Activated effector memory CD4-positive, alpha-beta T cell treated with anti-CD3 and anti-CD28 coated beads, Interleukin-2, amount 50 U/mL, for 16 hours (primary cell): Measurements from ENCODE around the gene TSR2.

Source experiments
- DNase-seq: peaks from one replicate; pipeline ENCODE4 v3.0.0-alpha.2; 2020

The TSR2 gene

DNA sequence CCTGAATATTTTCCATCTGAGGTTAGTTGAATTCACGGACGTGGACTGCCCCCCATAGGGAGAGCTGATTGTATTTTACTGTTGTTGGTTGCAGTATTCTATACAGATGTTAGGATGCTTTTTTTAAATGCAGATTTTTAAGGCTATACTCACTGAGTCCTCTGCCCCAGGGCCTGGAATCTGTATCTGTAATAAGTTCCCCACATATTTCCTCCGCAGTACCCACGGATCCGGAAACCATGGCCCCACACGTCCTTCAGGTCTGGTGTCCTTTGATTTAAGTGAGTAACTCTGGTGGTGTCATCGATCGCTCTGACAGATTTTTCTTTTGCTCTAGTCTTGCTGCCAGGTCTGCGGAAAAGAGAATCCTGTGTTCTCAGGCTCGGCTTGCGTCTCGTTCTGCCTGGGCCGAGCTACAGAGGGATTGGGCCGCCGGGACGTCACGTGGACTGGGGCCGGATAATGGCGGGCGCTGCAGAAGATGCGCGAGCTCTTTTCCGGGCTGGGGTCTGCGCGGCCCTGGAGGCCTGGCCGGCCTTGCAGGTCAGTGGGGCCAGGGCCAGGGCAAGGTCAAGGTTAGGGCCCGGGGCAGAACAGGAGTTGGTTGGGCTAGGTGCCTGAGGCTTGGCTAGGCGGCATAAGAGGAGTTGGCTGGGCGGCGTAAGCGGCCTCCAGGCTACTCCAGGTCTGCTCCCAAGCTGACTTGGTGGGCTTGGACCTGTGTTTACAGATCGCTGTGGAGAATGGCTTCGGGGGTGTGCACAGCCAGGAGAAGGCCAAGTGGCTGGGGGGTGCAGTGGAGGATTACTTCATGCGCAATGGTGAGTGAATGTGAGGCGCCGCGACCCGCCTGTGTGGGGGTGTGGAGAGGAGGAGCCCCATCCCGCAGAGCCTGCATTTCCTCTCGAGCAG is at the start of gene TSR2:
Gene TSR2, plus strand, starts transcription at position 445 of the 912 bp plus-strand sequence. Its CDS starts 18 bp downstream, at position 463.
- peak; percentile 93 for DNase-seq

DNA sequence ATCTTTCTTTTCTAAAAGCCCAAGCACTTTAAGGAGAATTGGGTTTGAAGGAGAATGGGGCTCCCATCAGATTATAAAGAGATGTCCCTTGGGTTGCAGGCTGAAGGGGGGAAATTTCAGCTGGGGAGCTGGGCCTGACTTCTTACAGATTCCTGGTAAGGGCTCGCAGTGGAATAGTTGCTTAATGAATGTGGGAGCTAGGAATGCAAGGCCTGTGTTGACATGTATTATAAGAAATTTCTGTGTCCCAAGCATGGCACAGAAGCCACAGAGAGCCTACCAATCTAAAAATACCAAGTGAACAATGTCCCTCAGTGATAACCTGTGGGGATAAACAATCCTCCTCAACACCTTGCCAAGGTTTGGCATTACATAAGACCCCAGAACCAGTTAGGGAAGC is 43.1 kb upstream of the TSR2 start:
- DNase-seq: no peak

GRCh38 chrX:54407266-54407665 is 32.9 kb upstream of the TSR2 start:
- DNase-seq: no peak

- DNase-seq: no peak
These were observed 28.5 kb upstream of the TSR2 start for GRCh38 chrX:54411732-54412131.

- no peak for DNase-seq
These were observed 26.5 kb upstream of the TSR2 start for GRCh38 chrX:54413753-54414152.

- DNase-seq: no peak
These were observed 24.5 kb upstream of the TSR2 start for GRCh38 chrX:54415534-54416350.

DNA sequence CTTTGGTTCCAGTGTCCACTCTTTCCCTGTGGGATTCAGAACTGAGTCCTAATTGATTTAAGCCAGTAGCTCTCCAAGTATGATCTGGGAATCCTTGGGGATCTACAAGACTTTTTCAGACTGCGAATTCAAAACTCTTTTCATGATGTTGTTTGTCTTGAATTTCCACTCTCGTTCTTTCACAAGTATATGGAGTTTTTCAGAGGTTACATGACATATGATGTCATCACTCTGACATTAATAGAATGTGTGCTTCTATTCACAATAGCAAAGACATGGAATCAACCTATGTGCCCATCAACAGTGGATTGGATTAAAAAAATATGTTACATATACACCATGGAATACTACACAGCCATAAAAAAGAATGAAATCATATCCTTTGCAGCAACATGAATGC is 23.2 kb upstream of the TSR2 start:
- DNase-seq: no peak

GRCh38 chrX:54419559-54420302 is 20.5 kb upstream of the TSR2 start:
- no peak for DNase-seq

DNA sequence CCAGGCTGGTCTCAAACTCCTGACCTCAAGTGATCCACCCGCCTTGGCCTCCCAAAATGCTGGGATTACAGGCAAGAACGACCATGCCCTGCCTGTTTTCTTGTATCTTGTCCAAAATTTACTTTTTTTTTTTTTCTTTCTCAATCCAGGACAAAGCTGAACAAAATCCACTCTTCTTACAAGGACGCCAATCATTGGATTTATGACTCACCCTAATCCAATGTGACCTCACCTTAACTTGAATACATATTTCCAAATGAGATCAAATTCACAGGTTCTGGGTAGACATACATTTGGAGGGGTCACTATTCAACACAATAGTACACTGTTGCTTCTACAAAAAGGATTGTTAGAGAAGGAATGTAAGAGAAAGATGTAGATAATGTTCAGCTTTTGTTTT is 18.0 kb upstream of the TSR2 start:
- no peak for DNase-seq

- DNase-seq: no peak
These were observed 16.9 kb upstream of the TSR2 start for GRCh38 chrX:54423161-54423888.

DNA sequence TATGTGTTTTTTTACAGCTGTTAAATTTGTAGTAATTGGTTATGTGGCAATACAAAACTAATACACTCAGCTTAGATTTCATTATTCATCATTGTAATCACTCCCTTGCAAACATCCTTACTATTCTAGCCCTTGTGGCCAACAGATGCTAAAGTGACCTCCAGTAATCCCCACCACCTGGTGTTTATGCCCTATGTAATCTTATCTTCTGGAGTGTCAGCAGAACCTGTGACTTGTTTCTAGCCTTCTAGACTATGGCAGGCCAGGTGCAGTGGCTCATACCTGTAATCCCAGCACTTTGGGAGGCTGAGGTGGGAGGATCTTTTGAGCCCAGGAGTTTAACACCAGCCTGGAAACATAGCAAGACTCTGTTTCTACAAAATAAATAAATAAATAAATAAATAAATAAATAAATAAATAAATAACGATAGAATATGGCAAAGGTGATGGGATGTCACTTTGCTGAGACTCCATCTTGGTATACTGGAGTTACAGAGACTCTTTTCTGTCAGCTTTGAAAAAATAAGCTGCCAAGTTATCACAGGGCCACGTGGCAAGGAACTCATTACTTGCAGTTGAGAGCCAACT is 12.3 kb upstream of the TSR2 start:
- DNase-seq: no peak

DNA sequence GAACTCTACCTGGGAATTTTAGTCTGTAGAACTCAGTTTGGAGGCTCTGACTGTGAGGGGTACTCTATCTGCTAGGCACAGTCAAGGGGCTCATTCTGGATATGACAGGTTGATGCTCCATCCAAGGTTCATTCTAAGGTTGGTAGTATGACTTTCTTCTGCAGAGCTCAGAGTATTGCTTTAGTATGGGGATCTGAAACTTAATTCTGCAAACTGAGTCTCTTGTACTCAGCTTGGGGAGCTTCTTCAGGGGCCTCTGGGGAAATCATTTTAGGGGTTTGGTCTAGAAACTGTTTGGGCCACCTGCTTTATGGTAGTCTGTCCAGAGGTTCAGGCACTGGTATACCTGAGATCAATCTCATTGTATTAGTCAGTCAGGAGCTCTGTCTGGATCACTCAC is 9.7 kb upstream of the TSR2 start:
- no peak for DNase-seq

DNA sequence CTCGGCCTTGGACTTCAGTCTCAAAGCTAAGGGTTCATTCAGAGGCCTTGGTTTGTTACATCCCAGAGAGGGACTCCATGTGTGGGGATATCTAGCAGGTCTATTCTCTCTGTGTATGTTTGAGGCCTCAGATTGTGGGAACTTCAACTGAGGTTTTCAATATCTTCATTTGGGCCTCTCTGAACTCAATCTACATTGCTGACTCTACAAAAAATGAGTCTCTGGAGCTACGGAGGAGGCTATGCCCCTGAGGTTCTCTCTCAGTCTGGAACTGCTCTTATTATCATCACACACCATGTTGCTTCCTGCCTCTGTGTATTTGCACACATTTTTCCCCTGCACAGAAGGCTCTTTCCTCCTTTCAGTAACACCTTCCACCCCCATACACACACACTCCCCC is 5.1 kb upstream of the TSR2 start:
- DNase-seq: no peak

- no peak for DNase-seq
These were observed 2.6 kb downstream of the TSR2 start for GRCh38 chrX:54442790-54443189.

DNA sequence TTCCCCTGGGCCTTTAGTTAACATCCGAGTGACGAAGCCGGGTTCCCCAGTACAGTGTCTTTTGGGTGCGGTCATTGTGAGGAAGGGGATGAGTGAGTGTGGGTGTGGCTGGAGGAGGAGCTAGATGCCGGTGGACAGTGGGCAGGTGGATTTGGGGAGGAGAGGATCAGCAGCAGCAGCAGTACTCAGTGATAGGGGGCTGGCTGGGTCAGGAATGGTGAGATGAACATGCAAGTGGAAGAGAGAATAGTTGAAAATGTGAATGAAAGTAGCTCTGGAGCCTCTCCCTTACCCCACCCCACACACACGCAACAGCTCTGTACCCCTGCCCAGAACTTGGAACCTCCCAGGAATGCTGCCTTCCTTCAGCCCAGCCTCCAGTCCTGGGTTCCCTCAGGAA is 4.5 kb downstream of the TSR2 start:
- DNase-seq: no peak

- DNase-seq: no peak
These were observed 5.9 kb downstream of the TSR2 start for GRCh38 chrX:54446084-54446483.

DNA sequence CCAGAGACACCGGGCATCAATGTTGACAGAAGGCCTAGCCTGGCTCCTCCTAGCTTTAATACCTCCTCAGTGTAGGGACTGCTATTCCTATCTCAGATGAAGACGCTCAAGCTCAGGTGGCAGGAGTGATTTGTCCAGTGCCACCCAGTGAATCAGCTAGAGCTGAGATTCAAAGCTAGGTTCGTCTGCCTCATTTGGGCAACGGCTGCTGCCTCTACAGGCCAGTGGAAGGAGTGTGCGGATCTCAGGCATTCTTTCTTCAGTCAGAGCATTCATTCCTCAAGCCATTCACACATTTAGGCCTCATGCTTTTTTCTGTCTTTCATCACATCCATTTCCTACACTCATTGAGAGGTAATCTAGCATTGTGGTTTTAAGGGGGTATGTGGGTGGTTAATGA is 7.3 kb downstream of the TSR2 start:
- no peak for DNase-seq

DNA sequence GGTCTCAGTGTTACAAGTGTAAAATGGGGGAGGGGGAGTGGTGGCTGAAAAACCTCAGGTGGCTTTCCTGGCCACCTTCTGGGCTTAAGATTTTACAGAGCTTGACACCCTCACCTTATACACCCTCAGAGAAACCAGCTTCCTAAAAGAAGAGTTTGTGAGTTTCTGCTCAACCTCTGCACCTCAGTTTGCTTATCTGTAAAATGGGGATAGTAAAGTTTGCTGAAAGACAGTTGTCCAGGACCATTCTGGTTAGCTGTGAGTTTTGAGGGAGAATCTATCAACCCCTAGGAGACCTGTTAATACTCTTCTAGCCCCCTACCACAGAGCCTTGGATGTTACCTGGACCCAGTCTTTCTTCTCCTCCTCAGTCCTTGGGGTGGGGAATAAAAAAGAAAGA is 9.7 kb downstream of the TSR2 start:
- DNase-seq: no peak

- no peak for DNase-seq
These were observed 12.7 kb downstream of the TSR2 start for GRCh38 chrX:54452920-54453319.

GRCh38 chrX:54470054-54470760 is 30.0 kb downstream of the TSR2 start:
- DNase-seq: no peak
